Epithelial cell of esophagus (primary cell): ENCODE data around the gene NIT1.

Experiments
- DNase-seq: peaks from one replicate; pipeline ENCODE4 v3.0.0; 2010; ENCODE audit warnings: low read depth
- H3K4me3 ChIP-seq: 2 replicates; pipeline ENCODE4 v1.5.1; 2011; ENCODE audit warnings: mild to moderate bottlenecking, low read length, control low read depth
- CTCF ChIP-seq: IDR thresholded peaks from 2 replicates; pipeline ENCODE4 v1.5.1; 2011; ENCODE audit warnings: low read depth, mild to moderate bottlenecking, low read length, control low read depth, inconsistent platforms; ENCODE audit not compliant: insufficient read depth; ENCODE audit errors: missing control alignments

The NIT1 gene

GRCh38 chr1:161133220-161133740, 15.4 kb downstream of the NIT1 start:
- H3K4me3 ChIP-seq = peak overlapping the region; percentile 78
- DNase-seq = peak; percentile 38
- TF ChIP-seq CTCF = no peak

GRCh38 chr1:161137881-161138280, 20.0 kb downstream of the NIT1 start:
- DNase-seq = no peak
- no peak for TF ChIP-seq CTCF
- H3K4me3 ChIP-seq = no peak overlapping the region

GRCh38 chr1:161138431-161138830, 20.5 kb downstream of the NIT1 start:
- H3K4me3 ChIP-seq = no peak overlapping the region
- DNase-seq = no peak
- no peak for TF ChIP-seq CTCF

GRCh38 chr1:161139766-161140165, 21.9 kb downstream of the NIT1 start:
- H3K4me3 ChIP-seq = no peak overlapping the region
- TF ChIP-seq CTCF = peak; percentile 58
- peak; percentile 68 for DNase-seq

GRCh38 chr1:161140755-161141400, 23.0 kb downstream of the NIT1 start:
- no peak overlapping the region for H3K4me3 ChIP-seq
- DNase-seq = no peak
- TF ChIP-seq CTCF = no peak

GRCh38 chr1:161145832-161146231, 27.9 kb downstream of the NIT1 start:
- no peak for DNase-seq
- no peak for TF ChIP-seq CTCF

GRCh38 chr1:161153176-161153575, 35.3 kb downstream of the NIT1 start:
- no peak for DNase-seq
- no peak for TF ChIP-seq CTCF
- H3K4me3 ChIP-seq = peak overlapping the region; percentile 99

More at GRCh38 chr1:161145832-161146231, 27.9 kb downstream of the NIT1 start:
- H3K4me3 ChIP-seq = no peak overlapping the region
